Pons (tissue), 1 donor: ENCODE measurements around the gene PRSS3.
A peak's percentile ranks its signal among the peaks of the same experiment; 100 is the strongest.
"Not testable (repeated sequence)": the region's sequence is repeated elsewhere in the genome, so short reads cannot be mapped to it uniquely, and the experiment has no call there.

Source experiments
- DNase-seq: peaks from one replicate; pipeline ENCODE4 v3.0.0-alpha.2; 2016; ENCODE audit warnings: low spot score

Gene PRSS3

GRCh38 chr9:33795281-33795680, at the start of gene PRSS3:
Gene PRSS3 (plus strand): TSS chr9:33795561. CDS start chr9:33795574, 13 bp downstream.
- no peak for DNase-seq

GRCh38 chr9:33748633-33749304, 46.6 kb upstream of the PRSS3 start:
- no peak for DNase-seq

DNA sequence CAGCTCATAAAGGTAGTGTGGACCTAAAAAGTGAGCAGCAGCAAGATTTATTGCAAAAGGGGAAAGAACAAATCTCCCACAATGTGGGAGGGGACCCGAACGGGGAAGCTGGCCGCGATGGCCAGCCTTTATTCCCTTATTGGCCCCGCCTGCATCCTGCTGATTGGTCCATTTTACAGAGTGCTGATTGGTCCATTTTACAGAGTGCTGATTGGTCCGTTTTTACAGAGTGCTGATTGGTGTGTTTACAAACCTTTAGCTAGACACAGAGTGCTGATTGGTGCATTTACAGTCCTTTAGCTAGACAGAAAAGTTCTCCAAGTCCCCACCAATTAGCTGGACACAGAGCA, 46.1 kb upstream of the PRSS3 start:
- not testable (repeated sequence) for DNase-seq

- DNase-seq = no peak
Observed at GRCh38 chr9:33750307-33750838, 45.0 kb upstream of the PRSS3 start.

GRCh38 chr9:33750839-33751339, 44.5 kb upstream of the PRSS3 start:
- no peak for DNase-seq

- DNase-seq = no peak
Observed at GRCh38 chr9:33751536-33752129, 43.7 kb upstream of the PRSS3 start.

GRCh38 chr9:33752130-33752637, 43.2 kb upstream of the PRSS3 start:
- DNase-seq = no peak

DNA sequence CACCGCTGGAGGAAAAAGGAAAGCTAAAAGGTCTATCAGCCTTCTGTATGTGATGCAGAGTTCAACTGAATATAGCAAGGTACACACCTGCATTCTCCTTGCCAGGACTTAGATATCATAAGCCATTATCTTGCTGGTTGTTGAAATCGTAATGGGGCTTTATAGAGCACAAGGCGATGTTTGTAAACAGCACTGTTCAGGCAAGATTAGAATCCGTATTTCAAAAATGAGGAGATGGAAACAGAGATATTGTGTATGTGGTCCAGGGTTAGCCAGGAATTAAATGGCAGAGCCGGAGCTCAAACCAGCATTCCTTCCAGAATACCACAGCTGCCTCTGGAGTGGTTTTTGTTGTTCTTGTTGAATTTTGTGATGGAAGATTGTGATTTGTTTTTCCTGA, 42.6 kb upstream of the PRSS3 start:
- not testable (repeated sequence) for DNase-seq

DNA sequence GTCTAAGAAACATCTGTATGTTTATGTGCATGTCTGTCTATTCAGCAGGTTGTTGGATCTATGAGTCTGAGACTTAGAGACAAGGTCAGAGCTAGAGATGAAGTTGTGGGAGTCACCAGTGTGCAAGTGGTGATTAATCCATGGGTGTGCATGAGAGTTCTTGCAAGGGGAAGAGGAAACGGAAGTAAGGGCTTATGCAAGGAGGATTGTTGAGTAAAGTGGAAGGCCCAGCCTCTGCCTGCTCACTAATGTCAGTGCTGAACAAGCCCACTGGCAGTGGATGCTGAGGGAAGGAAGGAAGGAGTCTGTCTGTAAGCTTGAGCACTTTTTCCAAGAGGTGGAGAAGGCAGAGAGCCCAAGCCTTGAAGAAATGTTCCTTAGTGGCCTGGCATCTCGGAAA, 35.7 kb upstream of the PRSS3 start:
- not testable (repeated sequence) for DNase-seq

DNA sequence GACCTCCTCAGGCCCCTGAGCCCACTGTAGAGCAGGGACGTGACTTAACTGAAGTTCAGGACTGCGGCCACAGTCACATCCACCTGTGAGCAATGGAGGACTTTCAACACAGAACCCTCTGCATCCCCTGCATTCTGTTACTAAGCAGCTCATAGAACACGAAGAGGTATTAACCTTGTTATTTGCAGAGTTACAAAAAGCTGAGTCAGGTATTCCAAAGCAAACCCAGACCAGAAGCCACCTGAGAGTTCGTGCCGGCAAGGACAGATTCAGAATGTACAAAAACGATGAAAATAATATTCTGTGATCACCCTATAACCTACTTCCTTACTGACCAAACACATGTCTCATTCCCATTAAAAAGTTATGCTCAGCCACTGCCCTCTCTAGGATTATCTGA, 33.0 kb upstream of the PRSS3 start:
- DNase-seq = no peak

DNA sequence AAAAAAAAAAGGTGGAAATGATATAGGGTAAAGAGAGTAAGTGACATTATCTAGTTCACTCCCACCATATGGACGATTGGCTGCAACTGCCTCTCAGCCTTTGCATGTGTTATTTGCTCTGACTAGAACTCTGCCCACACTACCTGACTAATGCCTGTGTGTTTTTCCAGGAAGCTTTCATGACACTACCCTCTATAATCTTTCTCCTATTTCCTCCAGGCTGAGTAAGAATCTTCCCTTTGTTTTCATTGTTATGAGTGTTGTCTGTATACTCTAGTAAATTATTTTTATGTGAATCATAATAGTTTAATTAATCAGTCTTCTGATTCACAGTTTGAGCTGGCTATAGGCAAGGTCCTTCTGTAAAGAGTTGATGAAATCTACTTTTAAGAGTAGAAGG, 31.7 kb upstream of the PRSS3 start:
- DNase-seq = not testable (repeated sequence)

DNA sequence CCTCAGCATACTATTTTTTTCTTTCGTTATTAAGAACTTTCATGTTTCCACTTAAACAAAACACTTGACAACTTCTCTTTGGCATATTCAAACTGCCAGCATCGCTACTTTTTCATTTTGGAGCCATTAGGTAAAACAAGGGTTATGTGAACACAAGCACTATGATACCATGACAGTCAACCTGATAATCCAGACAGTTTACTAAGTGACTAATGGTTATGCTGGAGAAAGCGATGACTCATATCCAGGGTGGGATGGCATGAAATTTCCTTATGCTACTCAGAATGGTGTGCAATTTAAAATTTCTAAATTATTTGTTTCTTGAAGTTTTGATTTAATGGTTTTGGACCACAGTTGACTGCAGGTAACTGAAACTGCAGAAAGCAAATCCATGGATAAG, 29.9 kb upstream of the PRSS3 start:
- DNase-seq = no peak

DNA sequence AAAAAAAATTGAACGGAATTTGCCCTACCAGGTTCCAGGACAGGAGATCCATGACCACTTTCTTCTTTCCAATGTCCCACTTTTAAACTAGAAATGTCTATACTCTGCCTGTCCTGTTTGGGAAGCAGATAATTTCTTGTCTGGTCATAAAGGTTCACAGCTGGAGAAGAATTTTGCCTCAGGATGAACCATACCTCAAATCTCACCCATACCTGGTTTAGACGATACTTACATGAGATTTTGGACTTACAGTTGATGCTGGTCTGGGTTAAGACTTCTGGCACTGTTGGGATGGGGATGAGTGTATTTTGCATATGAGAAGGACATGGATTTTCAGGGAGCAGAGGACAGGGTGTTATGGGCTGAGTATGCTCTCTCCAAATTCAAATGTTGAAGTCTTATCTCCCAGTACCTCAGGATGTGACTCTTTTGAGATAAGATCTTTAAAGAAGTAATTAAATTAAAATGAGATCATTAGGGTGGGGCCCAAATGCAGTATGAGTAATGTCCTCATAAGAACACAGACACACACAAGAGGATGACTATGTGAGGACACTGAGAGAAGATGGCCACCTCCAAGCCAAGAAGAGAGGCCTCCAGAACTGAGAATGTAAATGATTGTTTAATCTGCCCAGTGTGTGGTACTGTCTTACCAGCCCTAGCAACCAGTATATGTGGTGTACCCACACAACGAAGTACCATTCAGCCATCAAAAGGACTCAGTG, 25.0 kb upstream of the PRSS3 start:
- not testable (repeated sequence) for DNase-seq

DNA sequence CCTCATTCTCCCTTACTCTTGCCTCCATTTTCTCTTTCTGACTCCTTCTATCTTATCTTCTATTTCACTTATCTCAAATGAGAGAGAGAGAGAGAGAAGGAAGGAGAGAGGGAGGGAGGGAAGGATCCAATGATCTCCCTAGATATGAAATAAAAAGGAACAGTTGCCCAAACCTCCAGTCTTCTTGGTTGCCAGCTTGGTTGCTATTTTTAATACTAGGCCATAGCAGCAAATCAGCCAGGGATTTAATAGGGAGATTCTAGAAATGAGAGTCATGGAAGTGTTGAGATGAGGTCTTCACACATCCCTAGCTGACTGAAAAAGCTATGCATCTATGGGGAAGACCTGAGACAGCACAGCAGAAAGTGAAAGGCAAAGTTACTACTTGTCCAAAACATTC, 22.2 kb upstream of the PRSS3 start:
- DNase-seq = not testable (repeated sequence)

GRCh38 chr9:33774074-33774659, 21.2 kb upstream of the PRSS3 start:
- not testable (repeated sequence) for DNase-seq

DNA sequence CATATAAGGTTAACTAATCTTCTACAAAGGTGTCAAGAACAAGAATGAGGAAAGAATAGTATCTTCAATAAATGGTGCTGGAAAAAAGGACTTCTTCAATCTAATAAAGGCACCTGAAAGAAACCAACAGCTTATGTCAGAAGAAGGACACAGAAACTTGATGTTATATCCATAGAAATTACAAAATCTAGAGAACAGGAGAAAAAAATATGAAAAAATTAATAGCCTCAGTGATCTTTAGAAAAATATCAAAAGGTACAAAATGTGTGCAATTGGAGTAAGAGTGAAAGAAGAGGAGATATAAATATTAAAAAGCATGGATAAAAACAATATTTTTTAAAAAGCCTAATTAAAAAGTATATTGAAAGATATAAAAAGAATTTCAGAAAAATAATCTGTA, 18.8 kb upstream of the PRSS3 start:
- no peak for DNase-seq

DNA sequence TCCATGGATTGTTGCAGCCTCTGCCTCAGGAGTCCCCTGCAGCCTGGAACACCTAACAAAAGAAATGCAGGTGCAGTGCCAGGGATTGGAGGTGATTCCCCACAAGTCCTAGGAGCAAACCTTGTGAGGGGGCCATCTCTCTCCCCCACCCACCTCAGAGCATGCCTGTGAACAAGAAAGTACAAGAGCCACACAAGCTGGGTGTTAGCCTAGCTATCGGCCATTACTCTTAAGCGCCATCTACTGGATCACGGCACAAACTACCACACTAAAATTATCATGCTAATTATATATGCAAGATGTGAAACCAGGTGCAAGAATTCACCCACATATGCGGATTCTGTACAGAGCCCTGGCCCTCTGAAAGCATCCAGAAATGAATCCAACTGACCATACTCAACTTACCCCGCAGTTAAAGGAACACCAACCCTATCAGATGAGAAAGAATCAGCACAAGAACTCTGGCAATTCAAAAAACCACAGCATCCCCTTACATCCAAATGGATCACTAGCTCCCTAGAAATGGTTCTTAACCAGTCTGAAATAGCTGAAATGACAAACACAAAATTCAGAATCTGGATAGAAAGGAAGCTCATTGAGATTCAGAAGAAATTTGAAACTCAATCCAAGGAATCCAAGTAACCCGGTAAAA, 16.5 kb upstream of the PRSS3 start:
- peak; percentile 61 for DNase-seq

DNA sequence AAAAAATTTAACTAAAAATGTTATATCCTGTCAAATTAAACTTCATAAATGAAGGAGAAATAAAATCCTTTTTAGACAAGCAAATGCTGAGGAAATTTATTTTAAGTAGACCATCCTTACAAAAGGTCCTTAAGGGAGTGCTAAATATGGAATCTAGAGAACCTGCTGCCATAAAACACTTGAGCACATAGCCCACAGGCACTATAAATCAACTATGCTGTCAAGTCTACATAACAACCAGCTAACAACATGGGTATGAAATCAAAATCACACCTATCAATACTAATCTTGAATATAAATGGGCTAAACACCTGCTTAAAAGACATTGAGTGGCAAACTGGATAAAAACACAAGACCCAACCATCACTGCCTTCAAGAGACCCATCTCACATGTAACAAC, 15.1 kb upstream of the PRSS3 start:
- no peak for DNase-seq

GRCh38 chr9:33781736-33782135, 13.6 kb upstream of the PRSS3 start:
- no peak for DNase-seq

DNA sequence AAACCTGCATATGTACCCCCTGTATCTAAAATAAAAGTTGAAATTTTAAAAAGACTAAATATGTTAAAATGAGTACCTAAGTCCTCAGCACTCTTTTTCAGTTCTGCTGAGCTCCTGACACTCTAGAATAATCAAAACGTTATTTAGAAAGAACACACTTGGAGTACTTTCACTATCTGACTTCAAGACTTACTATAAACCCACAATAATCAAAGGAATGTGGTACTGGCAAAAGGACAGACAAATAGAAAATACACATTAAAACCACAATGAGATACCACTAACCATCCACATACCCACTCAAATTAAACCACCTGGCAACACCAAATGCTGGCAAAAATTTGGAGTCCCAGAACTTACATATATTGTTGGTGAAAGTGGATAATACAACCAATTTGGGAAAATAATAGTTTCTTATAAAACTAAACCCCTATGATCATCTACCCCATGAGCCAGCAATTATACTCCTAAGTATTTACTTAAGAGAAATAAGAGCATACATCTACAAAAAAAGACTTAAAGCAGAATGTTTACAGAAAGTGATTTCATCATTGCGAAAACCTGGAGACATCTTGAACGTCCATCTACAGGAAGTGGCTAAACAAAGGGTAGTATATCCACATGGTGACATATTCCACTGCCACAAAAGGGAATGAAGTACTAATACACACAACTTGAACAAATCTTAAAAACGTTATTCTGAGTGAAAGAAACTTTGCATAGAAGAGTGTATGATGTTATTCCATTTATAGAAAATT, 12.8 kb upstream of the PRSS3 start:
- no peak for DNase-seq

- DNase-seq = no peak
Observed at GRCh38 chr9:33785914-33786313, 9.4 kb upstream of the PRSS3 start.
